Suprapubic skin (tissue), 4 donors: Measurements from ENCODE around the gene AHNAK.

Source experiments
- EP300 ChIP-seq: sonication (generic); formaldehyde crosslinking; IDR thresholded peaks from one replicate; pipeline ENCODE4 v1.6.1; 2017; ENCODE audit warnings: antibody characterized with exemption
- POLR2A ChIP-seq, 2 donors: fragments of 450-650 bp; IDR thresholded peaks; one replicate each; pipeline ENCODE4 v1.6.1; 2017; ENCODE audit warnings: antibody characterized with exemption in 2 of 2, mild to moderate bottlenecking in 2 of 2, moderate library complexity in 2 of 2
- POLR2AphosphoS5 ChIP-seq, 3 donors: sonication (generic); formaldehyde crosslinking; IDR thresholded peaks; one replicate each; pipeline ENCODE4 v1.6.1; 2017; ENCODE audit warnings: antibody characterized with exemption in 3 of 3
- TF ChIP-seq, protein P1 (sequence below), 2 donors: fragments of 200-600 bp in 1 of 2; fragments of 450-650 bp in 1 of 2; sonication (generic) in 1 of 2; IDR thresholded peaks; one replicate each; pipeline ENCODE4 v1.5.1; 2016 to 2019; ENCODE audit warnings: antibody characterized with exemption in 2 of 2, mild to moderate bottlenecking in 1 of 2, moderate library complexity in 1 of 2

DNA sequence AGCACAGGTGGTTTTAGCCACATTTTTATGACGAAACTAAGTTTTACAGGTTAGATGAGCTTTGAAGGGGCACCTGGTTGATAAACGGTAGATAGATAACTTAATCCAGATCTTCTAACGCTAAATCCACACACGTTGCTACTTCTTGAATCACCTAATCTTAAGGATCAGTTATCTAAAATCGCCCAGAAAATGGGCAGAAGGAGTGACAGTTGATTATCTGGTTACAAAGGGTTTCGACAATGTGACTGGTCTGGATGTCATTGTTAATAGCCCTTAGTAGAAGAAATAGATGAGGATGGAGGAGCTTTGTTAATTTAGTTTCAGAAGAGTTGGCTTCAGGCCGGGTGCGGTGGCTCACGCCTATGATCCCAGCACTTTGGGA lies 84.1 kb downstream of the AHNAK start:
- TF ChIP-seq POLR2A (IDR thresholded peaks at IDR 0.05) (no peak), EP300 (no peak), POLR2AphosphoS5 (IDR thresholded peaks at IDR 0.05) (no peak)
- TF ChIP-seq, protein P1, sequence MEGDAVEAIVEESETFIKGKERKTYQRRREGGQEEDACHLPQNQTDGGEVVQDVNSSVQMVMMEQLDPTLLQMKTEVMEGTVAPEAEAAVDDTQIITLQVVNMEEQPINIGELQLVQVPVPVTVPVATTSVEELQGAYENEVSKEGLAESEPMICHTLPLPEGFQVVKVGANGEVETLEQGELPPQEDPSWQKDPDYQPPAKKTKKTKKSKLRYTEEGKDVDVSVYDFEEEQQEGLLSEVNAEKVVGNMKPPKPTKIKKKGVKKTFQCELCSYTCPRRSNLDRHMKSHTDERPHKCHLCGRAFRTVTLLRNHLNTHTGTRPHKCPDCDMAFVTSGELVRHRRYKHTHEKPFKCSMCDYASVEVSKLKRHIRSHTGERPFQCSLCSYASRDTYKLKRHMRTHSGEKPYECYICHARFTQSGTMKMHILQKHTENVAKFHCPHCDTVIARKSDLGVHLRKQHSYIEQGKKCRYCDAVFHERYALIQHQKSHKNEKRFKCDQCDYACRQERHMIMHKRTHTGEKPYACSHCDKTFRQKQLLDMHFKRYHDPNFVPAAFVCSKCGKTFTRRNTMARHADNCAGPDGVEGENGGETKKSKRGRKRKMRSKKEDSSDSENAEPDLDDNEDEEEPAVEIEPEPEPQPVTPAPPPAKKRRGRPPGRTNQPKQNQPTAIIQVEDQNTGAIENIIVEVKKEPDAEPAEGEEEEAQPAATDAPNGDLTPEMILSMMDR (IDR thresholded peaks at IDR 0.05) = no peak
